Heart left ventricle (tissue), 13 donors: Measurements from ENCODE around the gene CYSRT1.
A peak's percentile ranks its signal among the peaks of the same experiment; 100 is the strongest.

ENCODE experiments used
- CTCF ChIP-seq, 12 donors: fragments of 200-600 bp; sonication (generic) in 4 of 12; IDR thresholded peaks; one replicate each; pipeline versions ENCODE4 v1.5.0 to v1.8.0; 2018 to 2022; ENCODE audit warnings: antibody characterized with exemption in 12 of 12, mild to moderate bottlenecking in 5 of 12
- POLR2A ChIP-seq, 2 donors: fragments of 450-650 bp; IDR thresholded peaks; one replicate each; pipeline ENCODE4 v1.6.1; 2017; ENCODE audit warnings: antibody characterized with exemption in 2 of 2, mild to moderate bottlenecking in 2 of 2, moderate library complexity in 2 of 2
- donor health status: ischemic (EF 13 %, LVEDD 7.1; RV severe dilation, severe dysfunction).
- donor health status: DM: no; HTN: yes; CAD: no.
- donor health status: DM: no; HTN: no; CAD: no.
- donor health status: ischemic (EF 25% LVEDD 6.9; RV normal size, moderate dysfunction).
- donor health status: ischemic (EF 25% LVEDD 5.7; RV mildly dilated, moderate dysfunction).
- donor health status: ischemic (EF 35%, LVEDD 5.7; RV mildly dilated, moderate dysfunction).
- donor health status: nonischemic (EF 11% LVEDD 7.7; RV severe dilation, severe dysfunction).
- donor health status: DM: yes; HTN: yes; CAD: no.
- donor health status: PGD.
- donor health status: ischemic (EF 29% LVEDD 5.4; RV normal size, mild dysfunction).
- donor health status: nonischemic (EF 23%, LVEDD 6.1; RV moderate dilation, normal function).

GRCh38 chr9:137243626-137244485, 18.9 kb downstream of the CYSRT1 start:
- TF ChIP-seq CTCF (IDR thresholded peaks at IDR 0.05) (no peak), POLR2A (IDR thresholded peaks at IDR 0.05) (peak in 1 of 2 donors; percentile 2)
